HG03565 (cell line): ENCODE measurements around the gene MCM5.

Experiments used
- ATAC-seq: cut with Tn5 transposase; IDR thresholded peaks from one replicate; pipeline ENCODE4 v1.9.1; 2021; ENCODE audit warnings: mild to moderate bottlenecking, moderate library complexity; ENCODE audit not compliant: unreplicated experiment

MCM5 gene

GRCh38 chr22:35400501-35400790 is 506 bp downstream of the MCM5 start:
- peak; percentile 17 for ATAC-seq

GRCh38 chr22:35401863-35402262 is 1.9 kb downstream of the MCM5 start:
- ATAC-seq = no peak

- ATAC-seq = no peak
Observed at GRCh38 chr22:35403356-35403755, 3.4 kb downstream of the MCM5 start.

- no peak for ATAC-seq
Observed at GRCh38 chr22:35404176-35404575, 4.2 kb downstream of the MCM5 start.

GRCh38 chr22:35406443-35406842 is 6.5 kb downstream of the MCM5 start:
- ATAC-seq = no peak

GRCh38 chr22:35407362-35407761 is 7.4 kb downstream of the MCM5 start:
- ATAC-seq = no peak

- ATAC-seq = peak; percentile 42
Observed at GRCh38 chr22:35409783-35410662, 10.1 kb downstream of the MCM5 start.

GRCh38 chr22:35410663-35411034 is 10.7 kb downstream of the MCM5 start:
- ATAC-seq = no peak

GRCh38 chr22:35411102-35411501 is 11.2 kb downstream of the MCM5 start:
- ATAC-seq = no peak

- ATAC-seq = no peak
Observed at GRCh38 chr22:35413624-35414023, 13.7 kb downstream of the MCM5 start.

GRCh38 chr22:35417606-35418005 is 17.7 kb downstream of the MCM5 start:
- no peak for ATAC-seq

- no peak for ATAC-seq
Observed at GRCh38 chr22:35418088-35418487, 18.1 kb downstream of the MCM5 start.

- no peak for ATAC-seq
Observed at GRCh38 chr22:35418731-35419130, 18.8 kb downstream of the MCM5 start.

- ATAC-seq = no peak
Observed at GRCh38 chr22:35419756-35420155, 19.8 kb downstream of the MCM5 start.

- no peak for ATAC-seq
Observed at GRCh38 chr22:35421121-35421520, 21.2 kb downstream of the MCM5 start.

GRCh38 chr22:35422145-35422544 is 22.2 kb downstream of the MCM5 start:
- ATAC-seq = no peak

- no peak for ATAC-seq
Observed at GRCh38 chr22:35422936-35423335, 23.0 kb downstream of the MCM5 start.

- no peak for ATAC-seq
Observed at GRCh38 chr22:35424081-35424480, 24.1 kb downstream of the MCM5 start.

- no peak for ATAC-seq
Observed at GRCh38 chr22:35424761-35425160, 24.8 kb downstream of the MCM5 start.

GRCh38 chr22:35425546-35425945 is 25.6 kb downstream of the MCM5 start:
- no peak for ATAC-seq

- ATAC-seq = no peak
Observed at GRCh38 chr22:35425971-35426800, 26.2 kb downstream of the MCM5 start.

GRCh38 chr22:35426801-35427140 is 26.8 kb downstream of the MCM5 start:
- no peak for ATAC-seq
